Cardiac fibroblast (primary cell): ENCODE measurements around the gene GEMIN8.

Experiments
- DNase-seq, 2 donors: peaks; one replicate each; pipeline versions ENCODE4 v3.0.0 to v3.0.0-alpha.2; 2010; ENCODE audit warnings: low read depth in 2 of 2
- H3K4me3 ChIP-seq, 2 donors: replicated peaks in 1 of 2; 1 replicate in 1 of 2; 2 replicates in 1 of 2; pipeline ENCODE4 v1.5.1; 2011; ENCODE audit warnings: low read depth in 2 of 2, low read length in 2 of 2, mild to moderate bottlenecking in 2 of 2, moderate library complexity in 1 of 2
- CTCF ChIP-seq: IDR thresholded peaks from one replicate; pipeline ENCODE4 v1.5.1; 2011; ENCODE audit warnings: low read depth, mild to moderate bottlenecking, low read length, inconsistent platforms

GEMIN8 gene

GRCh38 chrX:14022019-14022418 lies 7.7 kb downstream of the GEMIN8 start:
- no peak for DNase-seq
- no peak for TF ChIP-seq CTCF
- H3K4me3 ChIP-seq = no peak overlapping the region

GRCh38 chrX:14017399-14017798 lies 12.3 kb downstream of the GEMIN8 start:
- no peak overlapping the region for H3K4me3 ChIP-seq
- no peak for DNase-seq
- no peak for TF ChIP-seq CTCF

GRCh38 chrX:14015941-14016340 lies 13.8 kb downstream of the GEMIN8 start:
- no peak for TF ChIP-seq CTCF
- DNase-seq = peak in 1 of 2 donors; percentile 26
- H3K4me3 ChIP-seq = no peak overlapping the region

GRCh38 chrX:14015294-14015693 lies 14.4 kb downstream of the GEMIN8 start:
- TF ChIP-seq CTCF = no peak
- peak; percentile 43 to 54 for DNase-seq
- H3K4me3 ChIP-seq = no peak overlapping the region

GRCh38 chrX:14014526-14014925 lies 15.2 kb downstream of the GEMIN8 start:
- no peak for TF ChIP-seq CTCF
- no peak for DNase-seq
- no peak overlapping the region for H3K4me3 ChIP-seq

GRCh38 chrX:14013054-14013453 lies 16.6 kb downstream of the GEMIN8 start:
- no peak overlapping the region for H3K4me3 ChIP-seq

More at GRCh38 chrX:14013054-14013453, 16.6 kb downstream of the GEMIN8 start:
- TF ChIP-seq CTCF = no peak
- no peak for DNase-seq
